Measurements from ENCODE around the gene STK32C. TPM values are rescaled to one million over a fixed set of nuclear protein-coding genes. Genes with fewer than 3 reads are reported as not detected.

STK32C gene
- total and polyA plus RNA-seq, 10 donors = 9.6 to 27.8 (median 15.7) TPM

- intact Hi-C loops (cut with DNase I; ENCODE audit: low total_unique reads) = no loop called here
- H3K4me3 ChIP-seq = no peak overlapping the region
- H3K4me1 ChIP-seq = no peaks in the 10 kb centered on the region
- no peaks in the 10 kb centered on the region for H3K9me3 ChIP-seq
- no peak for DNase-seq
- no peak overlapping the region for H3K27ac ChIP-seq
- H3K36me3 ChIP-seq = no peaks in the 10 kb centered on the region
- 83 to 92% (median 88%) methylated on average over 15 of the region's 15 CpGs for WGBS, 5 donors
- H3K27me3 ChIP-seq (replicated peaks in 1 of 7) = no peaks in the 10 kb centered on the region
- TF ChIP-seq POLR2AphosphoS5 (IDR thresholded peaks at IDR 0.05) (no peak), CTCF (IDR thresholded peaks at IDR 0.05 in 8 of 11, conservative IDR thresholded peaks at IDR 0.05 in 3 of 11) (no peak), POLR2A (IDR thresholded peaks at IDR 0.05) (no peak)
Measured at GRCh38 chr10:132241496-132241895, 66.3 kb downstream of the STK32C start.

- H3K9me3 ChIP-seq = no peaks in the 10 kb centered on the region
- no peaks in the 10 kb centered on the region for H3K36me3 ChIP-seq
- WGBS, 5 donors = 83 to 91% (median 84%) methylated on average over 13 of the region's 13 CpGs
- H3K4me1 ChIP-seq = no peaks in the 10 kb centered on the region
- no peaks in the 10 kb centered on the region for H3K27me3 ChIP-seq (replicated peaks in 1 of 7)
- H3K4me3 ChIP-seq = no peak overlapping the region
- intact Hi-C loops (cut with DNase I; ENCODE audit: low total_unique reads) = no loop called here
- DNase-seq = no peak
- H3K27ac ChIP-seq = no peak overlapping the region
- TF ChIP-seq POLR2A (IDR thresholded peaks at IDR 0.05) (no peak), POLR2AphosphoS5 (IDR thresholded peaks at IDR 0.05) (no peak)
Measured at GRCh38 chr10:132241086-132241485, 66.7 kb downstream of the STK32C start.

GRCh38 chr10:132240581-132240980, 67.2 kb downstream of the STK32C start:
- Histone ChIP-seq H3K9me3 (no peaks in the 10 kb centered on the region), H3K27me3 (replicated peaks in 1 of 7) (no peaks in the 10 kb centered on the region), H3K27ac (no peak overlapping the region), H3K36me3 (no peaks in the 10 kb centered on the region), H3K4me1 (no peaks in the 10 kb centered on the region), H3K4me3 (no peak overlapping the region)
- intact Hi-C loops (cut with DNase I; ENCODE audit: low total_unique reads) = no loop called here
- DNase-seq = no peak
- TF ChIP-seq CTCF (IDR thresholded peaks at IDR 0.05 in 8 of 11, conservative IDR thresholded peaks at IDR 0.05 in 3 of 11) = no peak
- 83 to 92% (median 89%) methylated on average over 9 to 16 of the region's 16 CpGs for WGBS, 5 donors

- Histone ChIP-seq H3K4me3 (no peak overlapping the region), H3K27ac (no peak overlapping the region), H3K9me3 (no peaks in the 10 kb centered on the region), H3K36me3 (no peaks in the 10 kb centered on the region), H3K4me1 (no peaks in the 10 kb centered on the region), H3K27me3 (replicated peaks in 1 of 7) (no peaks in the 10 kb centered on the region)
- TF ChIP-seq POLR2A (IDR thresholded peaks at IDR 0.05) (no peak), CTCF (IDR thresholded peaks at IDR 0.05 in 8 of 11, conservative IDR thresholded peaks at IDR 0.05 in 3 of 11) (no peak), POLR2AphosphoS5 (IDR thresholded peaks at IDR 0.05) (no peak)
- intact Hi-C loops (cut with DNase I; ENCODE audit: low total_unique reads) = no loop called here
- 80 to 94% (median 87%) methylated on average over 4 to 15 of the region's 15 CpGs for WGBS, 5 donors
- DNase-seq = no peak
Measured at GRCh38 chr10:132240156-132240555, 67.6 kb downstream of the STK32C start.

Measured in spleen (tissue), 11 donors.